ENCODE measurements around the gene VPS29. TPM values are rescaled to one million over a fixed set of nuclear protein-coding genes. Genes with fewer than 3 reads are reported as not detected.
A peak's percentile ranks its signal among the peaks of the same experiment; 100 is the strongest.

Gene VPS29
- total and polyA plus RNA-seq, 9 of the 15 experiments (the other 6 are each of a cell fraction or from before 2014, with no cell fraction given) = 85.8 to 638 (median 272) TPM

DNA sequence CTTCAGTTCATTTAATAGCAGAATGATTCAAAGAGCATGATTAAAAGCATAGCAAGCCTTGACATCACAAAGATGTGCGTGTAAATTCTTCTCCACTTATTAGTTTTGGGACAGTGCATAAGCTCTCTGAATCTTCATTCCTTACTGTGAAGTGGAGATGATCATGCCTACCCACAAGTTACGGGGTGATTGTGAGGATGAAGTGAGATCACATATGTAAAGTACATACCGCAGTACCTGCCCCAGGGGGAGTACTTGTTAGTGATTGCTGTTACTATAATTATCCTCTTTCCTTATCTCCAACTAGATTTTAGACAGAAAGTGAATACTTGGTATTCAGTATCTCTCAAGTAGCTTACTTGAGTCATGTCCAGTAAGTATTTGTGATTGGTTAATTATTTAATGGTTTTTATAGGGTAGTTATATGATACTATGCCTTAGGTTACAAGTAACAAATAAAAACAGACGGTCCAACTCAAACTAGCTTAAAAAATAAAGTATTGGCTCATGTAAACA is 6.2 kb upstream of the VPS29 start:
- Histone ChIP-seq H3K9me3 (replicated peaks; ENCODE audit: control insufficient read depth, insufficient read depth, low read depth, low read length) (0 out of 2 replicates have a peak, but pooled peaks cover 1% of the 10 kb centered on the region), H3K4me3 (no peak overlapping the region), H3K36me3 (ENCODE audit: control insufficient read depth, insufficient read depth, low read length) (no peaks in the 10 kb centered on the region), H3K9me1 (ENCODE audit: control insufficient read depth, insufficient read depth, low read length) (no peaks in the 10 kb centered on the region), H3K4me1 (replicated peaks in 1 of 2; ENCODE audit: control insufficient read depth in 2 of 2, insufficient read depth in 2 of 2, low read length in 2 of 2) (peaks cover 0 to 3% of the 10 kb centered on the region in 2 experiments; a peak in 1 of 5 replicates), H4K20me1 (replicated peaks; ENCODE audit: control insufficient read depth, insufficient read depth, low read length) (no peaks in the 10 kb centered on the region), H3K79me2 (ENCODE audit: control insufficient read depth, insufficient read depth, low read length) (no peaks in the 10 kb centered on the region), H3K27me3 (ENCODE audit: control insufficient read depth in 2 of 2, insufficient read depth in 2 of 2, low read length in 2 of 2) (no peaks in the 10 kb centered on the region), H3K9ac (ENCODE audit: insufficient read depth in 1 of 2, low read depth in 2 of 2, low read length in 2 of 2) (no peak overlapping the region), H2AFZ (ENCODE audit: low read depth, low read length) (0 out of 2 replicates have a peak overlapping the region, but pooled peaks have one; percentile 18), H3K4me2 (ENCODE audit: insufficient read depth, low read length) (no peak overlapping the region), H3K27ac (ENCODE audit: extremely low read depth, low read depth, low read length) (no peak overlapping the region)
- intact Hi-C loops (cut with micrococcal nuclease) = no loop called here
- FAIRE-seq (no peak), ATAC-seq (no peak), DNase-seq (ENCODE audit: extremely low read depth in 1 of 4, low spot score in 3 of 4) (no peak)
- WGBS (ENCODE audit: insufficient coverage, low coverage, missing lambda C conversion rate) = 47% methylated on average over 4 of the region's 4 CpGs
- in situ Hi-C loops (cut with MboI) = no loop called here
- TF ChIP-seq SNRNP70 (optimal IDR thresholded peaks at IDR 0.05; ENCODE audit: low read depth, low read length) = no peak
- TF ChIP-seq, protein P1, sequence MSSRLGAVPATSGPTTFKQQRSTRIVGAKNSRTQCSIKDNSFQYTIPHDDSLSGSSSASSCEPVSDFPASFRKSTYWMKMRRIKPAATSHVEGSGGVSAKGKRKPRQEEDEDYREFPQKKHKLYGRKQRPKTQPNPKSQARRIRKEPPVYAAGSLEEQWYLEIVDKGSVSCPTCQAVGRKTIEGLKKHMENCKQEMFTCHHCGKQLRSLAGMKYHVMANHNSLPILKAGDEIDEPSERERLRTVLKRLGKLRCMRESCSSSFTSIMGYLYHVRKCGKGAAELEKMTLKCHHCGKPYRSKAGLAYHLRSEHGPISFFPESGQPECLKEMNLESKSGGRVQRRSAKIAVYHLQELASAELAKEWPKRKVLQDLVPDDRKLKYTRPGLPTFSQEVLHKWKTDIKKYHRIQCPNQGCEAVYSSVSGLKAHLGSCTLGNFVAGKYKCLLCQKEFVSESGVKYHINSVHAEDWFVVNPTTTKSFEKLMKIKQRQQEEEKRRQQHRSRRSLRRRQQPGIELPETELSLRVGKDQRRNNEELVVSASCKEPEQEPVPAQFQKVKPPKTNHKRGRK (tag; IDR thresholded peaks at IDR 0.05) = no peak
- TF ChIP-seq FOXM1 (IDR thresholded peaks at IDR 0.05; ENCODE audit: low read depth) = no peak
- TF ChIP-seq FOXM1 (CRISPR knock-in tag; IDR thresholded peaks at IDR 0.05; ENCODE audit: low read depth) = no peak
- TF ChIP-seq ZBTB7A (IDR thresholded peaks at IDR 0.05; ENCODE audit: borderline replicate concordance, control insufficient read depth, low read depth, low read length) = no peak
- TF ChIP-seq NELFE (IDR thresholded peaks at IDR 0.05; ENCODE audit: insufficient read depth, insufficient read length) = no peak
- no peak for TF ChIP-seq CBX5 (IDR thresholded peaks at IDR 0.05; ENCODE audit: borderline replicate concordance, low read depth)
- no peak for TF ChIP-seq HNRNPLL (IDR thresholded peaks at IDR 0.05; ENCODE audit: low read depth, low read length, poor library complexity, severe bottlenecking)
- TF ChIP-seq ZNF583 (CRISPR knock-in tag; IDR thresholded peaks at IDR 0.05) = no peak
- ChIA-PET POLR2A (no interaction called here), CTCF (ENCODE audit: low intra/inter-chr PET ratio) (no interaction called here)
- BruUV-seq (replicated peaks) = no TSS peak

Measured in K562 (cell line).